ENCODE results near the gene CROCC2.

The CROCC2 gene

DNA sequence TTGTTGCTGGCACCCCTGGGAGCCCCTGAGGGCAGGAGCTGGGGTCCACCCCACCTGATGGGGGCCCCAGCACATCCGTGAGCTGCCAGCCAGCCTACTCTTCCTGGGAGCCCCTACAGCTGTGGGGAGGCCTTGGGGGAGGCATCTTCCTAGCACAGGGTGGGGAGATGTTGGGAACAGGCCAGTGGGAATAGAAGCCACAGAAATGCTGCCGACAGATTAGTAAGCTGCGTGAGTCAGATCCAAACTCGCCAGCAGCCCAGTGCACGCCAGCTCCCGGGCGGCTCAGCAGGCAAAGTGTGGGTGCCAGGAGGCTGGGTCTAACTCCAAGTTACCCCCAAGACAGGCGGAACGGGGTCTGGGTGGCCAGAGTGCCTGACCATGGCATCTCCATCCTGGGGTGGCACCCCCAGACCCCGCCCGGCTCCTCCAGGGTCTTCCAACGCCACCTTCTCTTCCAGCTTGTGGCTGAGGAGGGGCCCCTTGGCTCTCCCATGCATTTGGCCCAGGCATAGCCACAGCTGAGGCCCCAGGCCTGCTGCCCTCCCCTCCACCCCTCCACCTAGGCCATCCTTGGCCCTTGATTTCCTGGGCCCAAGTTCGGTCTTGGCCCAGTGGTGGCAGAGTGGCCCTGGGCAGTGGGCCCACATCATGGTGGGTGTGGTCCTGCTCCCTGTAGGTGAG, 15.3 kb downstream of the CROCC2 start:
- TF ChIP-seq, protein P1, sequence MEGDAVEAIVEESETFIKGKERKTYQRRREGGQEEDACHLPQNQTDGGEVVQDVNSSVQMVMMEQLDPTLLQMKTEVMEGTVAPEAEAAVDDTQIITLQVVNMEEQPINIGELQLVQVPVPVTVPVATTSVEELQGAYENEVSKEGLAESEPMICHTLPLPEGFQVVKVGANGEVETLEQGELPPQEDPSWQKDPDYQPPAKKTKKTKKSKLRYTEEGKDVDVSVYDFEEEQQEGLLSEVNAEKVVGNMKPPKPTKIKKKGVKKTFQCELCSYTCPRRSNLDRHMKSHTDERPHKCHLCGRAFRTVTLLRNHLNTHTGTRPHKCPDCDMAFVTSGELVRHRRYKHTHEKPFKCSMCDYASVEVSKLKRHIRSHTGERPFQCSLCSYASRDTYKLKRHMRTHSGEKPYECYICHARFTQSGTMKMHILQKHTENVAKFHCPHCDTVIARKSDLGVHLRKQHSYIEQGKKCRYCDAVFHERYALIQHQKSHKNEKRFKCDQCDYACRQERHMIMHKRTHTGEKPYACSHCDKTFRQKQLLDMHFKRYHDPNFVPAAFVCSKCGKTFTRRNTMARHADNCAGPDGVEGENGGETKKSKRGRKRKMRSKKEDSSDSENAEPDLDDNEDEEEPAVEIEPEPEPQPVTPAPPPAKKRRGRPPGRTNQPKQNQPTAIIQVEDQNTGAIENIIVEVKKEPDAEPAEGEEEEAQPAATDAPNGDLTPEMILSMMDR (IDR thresholded peaks at IDR 0.05): no peak

DNA sequence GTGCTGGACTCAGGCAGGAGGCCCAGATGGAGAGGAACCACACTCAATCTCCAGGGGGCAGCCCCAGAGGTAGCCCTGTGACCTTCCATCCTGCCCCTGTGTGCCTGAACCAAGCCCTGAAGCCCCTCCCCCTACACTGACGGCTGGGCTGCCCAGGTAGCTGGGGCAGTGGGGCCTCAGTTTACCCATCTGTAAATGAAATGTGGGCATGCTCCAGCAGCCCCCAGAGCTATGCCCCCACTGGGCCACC, 15.8 kb downstream of the CROCC2 start:
- TF ChIP-seq, protein P1 (IDR thresholded peaks at IDR 0.05): no peak

DNA sequence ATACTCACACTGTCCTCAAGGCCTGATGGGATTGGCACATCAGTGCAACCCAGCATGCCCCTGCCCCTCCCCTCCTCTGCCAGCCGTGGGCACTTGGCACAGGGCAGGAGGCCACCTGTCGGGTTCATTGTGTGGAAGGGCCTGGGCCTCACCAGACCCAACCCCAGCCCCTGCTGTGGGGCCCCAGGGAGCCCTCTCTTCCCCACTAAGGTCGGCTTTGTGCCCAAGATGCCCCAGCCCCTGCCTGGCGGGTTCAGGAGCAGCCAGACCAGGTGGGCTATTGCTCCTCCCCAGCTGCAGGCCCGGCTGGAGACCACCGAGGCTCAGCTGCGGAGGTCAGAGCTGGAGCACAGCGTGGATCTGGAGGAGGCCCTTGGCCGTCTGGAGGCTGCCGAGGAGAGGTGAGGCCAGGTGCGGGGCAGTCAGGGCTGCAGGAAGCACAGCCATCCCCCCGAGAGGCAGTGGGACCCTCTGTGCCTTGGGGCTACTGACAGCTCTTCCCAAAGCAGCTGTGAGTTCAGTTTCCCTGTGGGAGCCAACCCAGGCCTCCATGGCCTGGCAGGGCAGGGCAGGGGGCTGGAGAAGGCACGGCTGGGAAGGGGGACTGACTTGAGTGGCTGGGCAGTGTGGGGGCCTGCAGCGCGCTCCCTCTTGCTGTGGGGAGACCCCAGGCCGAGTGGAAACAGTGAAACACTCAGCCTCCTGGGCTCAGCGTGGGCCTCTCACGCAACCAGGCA, 16.3 kb downstream of the CROCC2 start:
- TF ChIP-seq, protein P1 (IDR thresholded peaks at IDR 0.05): no peak

DNA sequence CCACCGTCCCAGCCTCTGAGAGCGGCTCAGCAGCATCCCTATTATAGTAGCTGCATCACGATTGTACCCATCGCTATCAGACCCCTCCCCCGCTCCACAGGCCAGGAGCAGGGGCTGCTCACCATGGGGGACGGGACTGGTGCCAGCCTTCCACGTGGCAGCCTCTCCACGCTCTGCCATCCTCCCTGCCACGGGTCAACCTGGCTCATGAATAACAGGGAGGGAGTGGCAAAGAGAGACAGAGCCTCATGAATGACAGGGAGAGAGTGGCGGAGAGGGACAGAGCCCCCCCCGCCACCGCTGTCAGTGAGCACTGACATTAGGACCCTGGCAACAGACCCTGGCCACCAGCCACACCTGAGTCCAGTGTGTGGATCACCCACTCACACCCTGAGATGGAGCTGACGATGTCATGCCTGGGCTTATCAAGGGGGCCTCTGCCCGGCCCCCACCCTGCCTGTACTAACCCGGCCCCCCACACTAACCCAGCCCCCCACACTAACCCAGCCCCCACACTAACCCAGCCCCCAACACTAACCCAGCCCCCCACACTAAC, 16.9 kb downstream of the CROCC2 start:
- TF ChIP-seq, protein P1 (IDR thresholded peaks at IDR 0.05): no peak

DNA sequence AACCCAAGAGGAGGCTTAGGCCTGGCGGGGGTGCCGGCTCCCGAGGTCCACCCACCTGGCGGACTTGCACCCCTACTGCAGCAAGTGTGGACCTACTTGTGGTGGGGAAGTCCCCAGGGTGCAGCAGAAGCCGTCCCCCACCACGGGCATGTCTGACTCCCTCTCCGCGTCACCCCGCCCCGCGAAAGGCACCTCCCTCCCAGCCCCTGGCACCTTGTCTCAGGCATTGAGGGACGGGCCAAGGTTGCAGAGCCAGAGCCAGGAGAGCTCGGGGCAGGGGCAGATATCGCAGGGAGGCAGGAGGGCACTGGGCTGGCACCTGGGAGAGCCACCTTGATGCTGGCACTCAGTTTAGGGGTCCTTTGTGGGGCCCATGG, 19.0 kb downstream of the CROCC2 start:
- TF ChIP-seq, protein P1 (IDR thresholded peaks at IDR 0.05): no peak

DNA sequence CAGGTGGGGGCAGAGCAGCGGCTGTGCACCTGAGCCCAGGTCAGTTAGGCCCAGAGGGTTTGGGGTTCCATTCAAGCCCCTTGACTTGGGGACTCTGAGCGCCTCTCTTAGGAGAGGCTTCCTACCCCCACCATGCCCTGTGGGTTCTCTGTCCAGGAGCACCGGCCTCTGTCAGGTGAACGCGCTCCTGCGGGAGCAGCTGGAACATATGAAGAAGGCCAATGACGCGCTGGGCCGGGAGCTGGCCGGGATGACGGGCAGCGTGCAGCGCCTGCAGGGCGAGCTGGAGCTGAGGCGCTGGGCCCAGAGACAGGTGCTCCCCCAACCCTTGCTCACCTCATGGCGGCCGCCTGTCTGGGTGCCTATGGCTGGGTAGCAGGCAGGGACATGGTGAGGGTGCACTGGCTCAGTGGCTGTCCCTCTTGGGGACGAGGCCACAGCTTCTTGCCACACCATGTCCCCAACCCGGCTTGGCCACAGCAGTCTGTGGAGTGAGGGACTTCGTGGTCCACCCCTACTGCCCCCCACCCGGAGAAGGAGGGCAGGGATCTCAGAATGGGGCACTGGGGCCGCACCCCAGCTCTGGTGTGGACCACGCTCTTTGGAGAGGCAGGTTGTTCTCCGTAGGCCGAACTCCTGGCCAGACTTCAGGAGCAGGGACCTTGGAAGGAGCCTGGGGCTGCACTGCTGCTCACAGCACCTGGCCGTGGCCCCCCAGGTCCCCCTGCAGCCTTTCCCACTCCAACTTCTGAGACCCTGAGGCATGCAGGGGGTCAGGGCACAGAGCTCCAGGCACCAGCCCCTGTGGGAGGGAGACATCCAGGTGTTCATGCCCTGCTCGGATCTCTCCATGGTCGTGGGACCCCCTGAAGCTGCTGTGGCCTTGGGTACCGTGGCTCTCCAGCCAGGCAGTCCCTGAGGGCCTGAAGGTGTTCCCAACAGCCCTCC, 19.7 kb downstream of the CROCC2 start:
- TF ChIP-seq, protein P1 (IDR thresholded peaks at IDR 0.05): no peak

All from LNCAP (cell line).